Activated naive CD4-positive, alpha-beta T cell treated with anti-CD3 and anti-CD28 coated beads, Interleukin-2, amount 10 ng/mL, durations not matched to agents 7 days and 5 days (primary cell): ENCODE data around the gene SLC6A13.

Experiments
- CTCF ChIA-PET: fragments of 350-600 bp; sonication (Branson Sonifier 250); formaldehyde crosslinking; loops from one replicate; lab custom pipeline; 2021; ENCODE audit warnings: antibody characterized with exemption; lab: Charles Lee
- DNase-seq: peaks from one replicate; pipeline ENCODE4 v3.0.0-alpha.2; 2020
- H3K27ac Mint-ChIP-seq: one replicate; pipeline ENCODE4 v1.8.0; 2021; ENCODE audit warnings: mild to moderate bottlenecking, moderate library complexity, mixed read lengths
- H3K27me3 Mint-ChIP-seq: one replicate; pipeline ENCODE4 v1.8.0; 2021; ENCODE audit warnings: mild to moderate bottlenecking, mixed read lengths
- H3K36me3 Mint-ChIP-seq: one replicate; pipeline ENCODE4 v1.8.0; 2021; ENCODE audit warnings: mixed read lengths
- H3K4me1 Mint-ChIP-seq: one replicate; pipeline ENCODE4 v1.8.0; 2021; ENCODE audit warnings: mixed read lengths
- H3K4me3 Mint-ChIP-seq: one replicate; pipeline ENCODE4 v1.8.0; 2021; ENCODE audit warnings: mild to moderate bottlenecking, moderate library complexity, mixed read lengths
- H3K9me3 Mint-ChIP-seq: one replicate; pipeline ENCODE4 v1.8.0; 2021; ENCODE audit warnings: mixed read lengths

Gene SLC6A13

GRCh38 chr12:184811-185575 is 77.6 kb downstream of the SLC6A13 start:
- Mint-ChIP-seq H3K4me1 (peaks cover 10% of the 10 kb centered on the region), H3K4me3 (no peak overlapping the region), H3K36me3 (no peaks in the 10 kb centered on the region), H3K27me3 (peaks cover 34% of the 10 kb centered on the region), H3K9me3 (no peaks in the 10 kb centered on the region), H3K27ac (no peak overlapping the region)
- DNase-seq: no peak
- CTCF ChIA-PET: no interaction called here

DNA sequence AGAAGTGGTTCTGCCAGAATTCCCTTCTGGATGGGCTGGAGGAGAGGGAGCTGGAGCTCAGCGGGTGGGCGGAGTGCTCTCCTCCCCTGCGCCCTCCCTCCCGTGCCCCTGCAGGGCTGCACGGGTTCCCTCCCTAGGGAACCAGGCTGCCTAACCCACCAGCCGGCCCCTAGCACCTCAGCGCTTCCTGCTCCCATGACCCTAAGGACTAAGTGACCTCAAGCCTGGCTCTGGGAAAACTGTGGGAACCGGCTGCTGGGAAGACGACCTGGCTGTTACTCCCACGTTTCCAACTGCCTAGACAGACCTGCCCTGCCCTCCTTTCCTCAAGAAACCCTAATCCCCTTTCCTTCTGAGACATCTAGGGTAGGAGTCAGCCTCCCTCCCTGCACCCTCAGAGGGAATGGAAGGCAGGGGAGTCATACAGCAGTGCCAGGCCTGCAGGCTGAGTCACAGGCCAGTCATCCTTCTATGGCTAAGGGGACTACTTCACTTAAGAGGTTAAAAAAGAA is 80.2 kb downstream of the SLC6A13 start:
- CTCF ChIA-PET: no interaction called here

GRCh38 chr12:181921-182320 is 80.7 kb downstream of the SLC6A13 start:
- Mint-ChIP-seq H3K36me3 (no peaks in the 10 kb centered on the region), H3K27ac (no peak overlapping the region), H3K27me3 (peaks cover 24% of the 10 kb centered on the region), H3K4me1 (peaks cover 9% of the 10 kb centered on the region), H3K9me3 (no peaks in the 10 kb centered on the region), H3K4me3 (no peak overlapping the region)
- CTCF ChIA-PET: no interaction called here
- no peak for DNase-seq

More for the DNA sequence above, 80.2 kb downstream of the SLC6A13 start:
- no peak overlapping the region for H3K27ac Mint-ChIP-seq
- no peaks in the 10 kb centered on the region for H3K36me3 Mint-ChIP-seq
- no peak for DNase-seq
- H3K4me1 Mint-ChIP-seq: peaks cover 9% of the 10 kb centered on the region
- no peaks in the 10 kb centered on the region for H3K9me3 Mint-ChIP-seq
- no peak overlapping the region for H3K4me3 Mint-ChIP-seq
- H3K27me3 Mint-ChIP-seq: peaks cover 28% of the 10 kb centered on the region

DNA sequence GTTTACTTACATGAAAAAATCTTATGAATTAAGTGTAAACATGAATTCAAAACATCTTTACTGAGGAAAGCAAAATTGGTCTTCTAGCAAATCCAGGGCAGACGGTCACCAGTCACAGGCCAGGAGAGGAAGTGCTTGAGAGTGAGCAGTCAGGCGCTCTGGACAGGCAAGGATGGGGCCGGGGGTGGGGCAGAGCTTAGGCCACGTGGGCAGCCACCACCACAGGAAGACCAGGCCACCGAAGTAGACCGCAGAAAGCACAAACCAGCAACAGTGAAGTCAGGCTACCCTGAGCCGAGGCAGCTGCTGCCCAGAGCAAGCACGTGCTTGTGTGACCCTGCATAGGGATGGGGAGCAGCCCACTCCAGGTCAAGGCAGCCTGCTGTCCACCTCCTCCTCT is 82.2 kb downstream of the SLC6A13 start:
- CTCF ChIA-PET: interaction anchor here (0.9 kb wide), 1 partner anchor 9 kb away, joined by 3 read pairs; no protein-coding TSS in a partner anchor
- H3K9me3 Mint-ChIP-seq: no peaks in the 10 kb centered on the region
- no peak overlapping the region for H3K4me3 Mint-ChIP-seq
- no peak for DNase-seq
- no peaks in the 10 kb centered on the region for H3K36me3 Mint-ChIP-seq
- no peak overlapping the region for H3K27ac Mint-ChIP-seq
- H3K27me3 Mint-ChIP-seq: peaks cover 16% of the 10 kb centered on the region
- H3K4me1 Mint-ChIP-seq: peaks cover 9% of the 10 kb centered on the region

DNA sequence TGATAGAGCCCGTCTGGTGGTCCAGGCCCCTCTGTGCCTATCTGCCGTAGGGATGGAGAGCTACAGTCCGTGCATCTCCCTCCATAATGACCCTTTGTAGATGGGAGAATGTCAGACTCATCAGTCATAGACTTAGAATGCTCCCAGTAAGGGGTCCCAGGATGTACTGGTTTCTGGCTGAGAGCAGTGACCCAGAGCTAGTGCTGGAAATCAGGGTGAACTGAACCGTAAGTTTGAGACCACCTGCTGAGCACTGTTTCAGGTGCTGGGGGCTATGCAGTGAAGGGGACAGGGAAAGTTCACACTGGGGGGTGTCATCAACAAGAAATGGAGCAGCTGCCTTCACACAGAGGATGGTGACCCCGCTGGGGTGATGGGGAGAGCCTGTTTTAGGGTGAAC is 82.8 kb downstream of the SLC6A13 start:
- Mint-ChIP-seq H3K9me3 (no peaks in the 10 kb centered on the region), H3K27ac (no peak overlapping the region), H3K27me3 (peaks cover 16% of the 10 kb centered on the region), H3K36me3 (no peaks in the 10 kb centered on the region), H3K4me1 (peaks cover 9% of the 10 kb centered on the region), H3K4me3 (no peak overlapping the region)
- no peak for DNase-seq
- CTCF ChIA-PET: interaction anchor here (0.9 kb wide), 2 partner anchors 9 to 39 kb away, joined by 3 to 4 read pairs; no protein-coding TSS in a partner anchor

- Mint-ChIP-seq H3K27me3 (peaks cover 16% of the 10 kb centered on the region), H3K27ac (no peak overlapping the region), H3K36me3 (no peaks in the 10 kb centered on the region), H3K4me3 (no peak overlapping the region), H3K4me1 (peaks cover 9% of the 10 kb centered on the region), H3K9me3 (no peaks in the 10 kb centered on the region)
- CTCF ChIA-PET: interaction anchor here (0.6 to 1.4 kb wide), 4 partner anchors 10 to 97 kb away, joined by 3 to 4 read pairs (median 3); no protein-coding TSS in a partner anchor
- DNase-seq: no peak
Measured at GRCh38 chr12:179131-179884, 83.3 kb downstream of the SLC6A13 start.

- DNase-seq: no peak
- Mint-ChIP-seq H3K4me3 (no peak overlapping the region), H3K9me3 (no peaks in the 10 kb centered on the region), H3K36me3 (no peaks in the 10 kb centered on the region), H3K27me3 (peaks cover 16% of the 10 kb centered on the region), H3K4me1 (peaks cover 9% of the 10 kb centered on the region), H3K27ac (no peak overlapping the region)
- CTCF ChIA-PET: interaction anchor here (0.6 to 1.4 kb wide), 3 partner anchors 10 to 97 kb away, joined by 3 read pairs; no protein-coding TSS in a partner anchor
Measured at GRCh38 chr12:178829-179109, 83.9 kb downstream of the SLC6A13 start.

DNA sequence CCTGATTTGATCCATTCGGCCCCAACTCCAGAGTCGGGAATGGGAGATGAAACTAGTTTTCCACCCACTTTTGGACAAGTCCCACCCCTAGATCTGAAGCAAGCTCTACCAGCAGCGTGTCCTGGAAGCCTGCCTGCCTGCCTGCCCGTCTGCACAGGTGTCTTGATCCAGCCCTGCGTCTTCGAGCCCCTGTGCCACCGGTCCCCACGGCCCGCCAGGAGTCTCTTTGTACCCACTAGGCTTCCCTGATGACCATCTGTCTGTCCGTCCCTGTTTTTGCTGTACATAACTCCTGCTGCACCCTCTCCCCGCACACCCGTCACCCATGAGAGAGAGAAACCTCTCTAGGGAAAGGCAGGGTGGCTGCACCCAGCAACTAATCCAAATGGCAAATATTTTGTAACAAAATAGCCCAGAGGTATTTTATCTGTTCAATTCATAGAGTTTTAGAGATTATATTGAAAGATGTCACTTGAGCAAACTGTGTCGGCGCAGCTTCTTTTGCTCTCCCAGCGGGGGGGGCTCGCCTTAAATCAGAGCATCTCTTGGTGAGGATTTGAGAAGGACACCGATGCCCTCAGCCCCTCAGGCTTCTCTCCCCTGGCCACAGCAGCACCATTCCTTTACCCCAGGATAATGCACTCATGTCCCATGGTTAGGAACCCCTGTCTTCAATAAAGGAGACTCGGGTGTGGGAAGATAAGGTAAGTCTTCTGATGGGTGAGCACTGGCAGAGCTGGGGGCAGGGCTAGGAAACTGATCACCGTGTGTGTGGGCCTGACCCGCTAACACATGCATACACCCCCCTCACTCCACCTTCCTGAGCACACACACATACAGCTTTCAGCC is 84.4 kb downstream of the SLC6A13 start:
- CTCF ChIA-PET: interaction anchor here (1.2 to 1.4 kb wide), 3 partner anchors 8 to 41 kb away, joined by 3 read pairs; no protein-coding TSS in a partner anchor
- no peaks in the 10 kb centered on the region for H3K9me3 Mint-ChIP-seq
- H3K36me3 Mint-ChIP-seq: no peaks in the 10 kb centered on the region
- DNase-seq: no peak
- H3K4me3 Mint-ChIP-seq: no peak overlapping the region
- no peak overlapping the region for H3K27ac Mint-ChIP-seq
- peaks cover 9% of the 10 kb centered on the region for H3K4me1 Mint-ChIP-seq
- peaks cover 16% of the 10 kb centered on the region for H3K27me3 Mint-ChIP-seq

- Mint-ChIP-seq H3K27ac (no peak overlapping the region), H3K4me3 (no peak overlapping the region), H3K9me3 (no peaks in the 10 kb centered on the region), H3K4me1 (peaks cover 9% of the 10 kb centered on the region), H3K36me3 (no peaks in the 10 kb centered on the region), H3K27me3 (peaks cover 21% of the 10 kb centered on the region)
- CTCF ChIA-PET: interaction anchor here (1.2 to 1.4 kb wide), 3 partner anchors 9 to 42 kb away, joined by 3 read pairs; no protein-coding TSS in a partner anchor
- no peak for DNase-seq
Measured at GRCh38 chr12:177336-177979, 85.2 kb downstream of the SLC6A13 start.

DNA sequence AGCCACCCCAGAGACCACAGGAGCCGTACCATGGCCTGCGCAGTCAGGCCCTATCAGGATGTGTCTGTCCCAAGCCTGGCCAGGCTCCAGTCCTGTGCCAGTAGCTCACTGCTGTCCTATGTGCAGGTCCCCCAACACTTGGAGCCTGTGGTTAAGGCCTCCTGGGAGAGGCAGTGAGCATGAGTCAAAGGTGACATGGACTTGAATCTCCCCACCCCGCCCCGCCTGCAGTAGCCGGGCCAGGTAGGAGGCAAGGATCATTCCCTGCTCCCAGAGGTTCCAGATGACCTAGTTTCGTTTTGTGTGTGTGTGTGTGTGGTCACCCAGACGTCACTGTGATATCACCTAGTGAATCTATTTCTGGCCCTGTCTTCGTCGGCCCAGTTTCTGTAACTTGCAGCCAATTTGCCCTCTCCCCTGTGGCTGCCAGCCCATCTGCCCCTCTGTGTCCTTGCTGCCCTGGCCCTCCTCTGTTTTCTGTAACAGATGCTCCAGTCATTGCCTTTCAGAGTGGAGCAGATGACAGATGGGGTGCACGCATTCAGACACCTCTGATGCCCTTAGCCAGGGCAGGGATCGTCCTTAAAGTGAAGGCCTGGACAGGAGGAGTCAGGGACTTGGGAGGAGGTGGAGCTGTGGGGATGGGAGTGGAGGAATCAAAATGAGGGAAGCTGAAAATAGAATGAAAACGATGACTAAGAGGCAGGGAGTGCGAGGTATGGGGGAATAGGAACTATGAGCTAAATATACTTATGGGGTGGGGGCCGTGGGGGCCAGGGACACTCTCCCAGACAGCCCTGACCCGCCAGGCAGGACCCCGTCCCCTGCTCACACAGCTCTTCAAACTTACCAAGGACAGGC is 86.1 kb downstream of the SLC6A13 start:
- CTCF ChIA-PET: interaction anchor here (1.2 kb wide), 1 partner anchor 10 kb away, joined by 3 read pairs; no protein-coding TSS in a partner anchor
- H3K4me3 Mint-ChIP-seq: no peak overlapping the region

GRCh38 chr12:175759-176158 is 86.9 kb downstream of the SLC6A13 start:
- CTCF ChIA-PET: no interaction called here
- no peak overlapping the region for H3K27ac Mint-ChIP-seq
- H3K4me3 Mint-ChIP-seq: no peak overlapping the region
- peaks cover 21% of the 10 kb centered on the region for H3K27me3 Mint-ChIP-seq
- no peaks in the 10 kb centered on the region for H3K9me3 Mint-ChIP-seq
- H3K4me1 Mint-ChIP-seq: peaks cover 9% of the 10 kb centered on the region
- no peak for DNase-seq
- no peaks in the 10 kb centered on the region for H3K36me3 Mint-ChIP-seq

More for the DNA sequence above, 86.1 kb downstream of the SLC6A13 start:
- Mint-ChIP-seq H3K9me3 (no peaks in the 10 kb centered on the region), H3K27me3 (peaks cover 21% of the 10 kb centered on the region), H3K36me3 (no peaks in the 10 kb centered on the region), H3K27ac (no peak overlapping the region), H3K4me1 (peaks cover 9% of the 10 kb centered on the region)
- DNase-seq: no peak

GRCh38 chr12:175250-175649 is 87.4 kb downstream of the SLC6A13 start:
- Mint-ChIP-seq H3K9me3 (no peaks in the 10 kb centered on the region), H3K27ac (no peak overlapping the region), H3K4me1 (peaks cover 4% of the 10 kb centered on the region), H3K27me3 (peaks cover 21% of the 10 kb centered on the region), H3K4me3 (no peak overlapping the region), H3K36me3 (no peaks in the 10 kb centered on the region)
- no peak for DNase-seq
- CTCF ChIA-PET: no interaction called here

- DNase-seq: no peak
- Mint-ChIP-seq H3K4me1 (peaks cover 3% of the 10 kb centered on the region), H3K4me3 (no peak overlapping the region), H3K27me3 (peaks cover 22% of the 10 kb centered on the region), H3K9me3 (no peaks in the 10 kb centered on the region), H3K36me3 (no peaks in the 10 kb centered on the region), H3K27ac (no peak overlapping the region)
- CTCF ChIA-PET: no interaction called here
Measured at GRCh38 chr12:174596-174995, 88.0 kb downstream of the SLC6A13 start.
